Prostate gland (tissue), 2 donors: ENCODE data around the gene CRTC1.

Experiments
- POLR2A ChIP-seq: fragments of 450-650 bp; IDR thresholded peaks from one replicate; pipeline ENCODE4 v1.6.1; 2016; ENCODE audit warnings: antibody characterized with exemption, mild to moderate bottlenecking
- POLR2AphosphoS5 ChIP-seq: sonication (generic); formaldehyde crosslinking; IDR thresholded peaks from one replicate; pipeline ENCODE4 v1.6.1; 2017; ENCODE audit warnings: antibody characterized with exemption
- TF ChIP-seq, protein P1 (sequence below), 4 experiments: fragments of 200-600 bp in 2 of 4; fragments of 450-650 bp in 2 of 4; sonication (generic) in 2 of 4; IDR thresholded peaks; 1 replicate in 3 of 4; 2 replicates in 1 of 4; pipeline ENCODE4 v1.5.1; 2016 to 2019; ENCODE audit warnings: antibody characterized with exemption in 4 of 4, mild to moderate bottlenecking in 2 of 4, moderate library complexity in 2 of 4

DNA sequence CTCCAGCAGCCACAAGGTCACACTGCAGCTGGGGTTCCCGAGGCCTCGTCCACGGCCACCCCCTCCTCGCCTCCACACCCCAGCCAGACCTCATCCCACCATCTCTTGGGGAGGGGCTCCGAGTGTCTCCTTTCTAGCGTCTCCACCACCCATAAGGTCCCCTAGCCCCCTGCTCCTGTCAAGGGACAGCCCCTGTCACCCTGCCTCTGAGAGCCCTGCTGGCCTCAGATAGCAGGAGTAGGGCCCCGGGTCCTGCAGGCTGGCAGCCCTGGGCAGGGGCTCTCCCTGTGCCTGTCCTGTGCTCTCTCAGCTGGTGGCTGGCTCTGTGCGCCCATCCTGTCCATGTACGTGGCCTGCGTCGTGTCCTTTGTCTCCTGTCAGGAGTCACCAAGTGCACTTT is 90.6 kb downstream of the CRTC1 start:
- TF ChIP-seq, protein P1, sequence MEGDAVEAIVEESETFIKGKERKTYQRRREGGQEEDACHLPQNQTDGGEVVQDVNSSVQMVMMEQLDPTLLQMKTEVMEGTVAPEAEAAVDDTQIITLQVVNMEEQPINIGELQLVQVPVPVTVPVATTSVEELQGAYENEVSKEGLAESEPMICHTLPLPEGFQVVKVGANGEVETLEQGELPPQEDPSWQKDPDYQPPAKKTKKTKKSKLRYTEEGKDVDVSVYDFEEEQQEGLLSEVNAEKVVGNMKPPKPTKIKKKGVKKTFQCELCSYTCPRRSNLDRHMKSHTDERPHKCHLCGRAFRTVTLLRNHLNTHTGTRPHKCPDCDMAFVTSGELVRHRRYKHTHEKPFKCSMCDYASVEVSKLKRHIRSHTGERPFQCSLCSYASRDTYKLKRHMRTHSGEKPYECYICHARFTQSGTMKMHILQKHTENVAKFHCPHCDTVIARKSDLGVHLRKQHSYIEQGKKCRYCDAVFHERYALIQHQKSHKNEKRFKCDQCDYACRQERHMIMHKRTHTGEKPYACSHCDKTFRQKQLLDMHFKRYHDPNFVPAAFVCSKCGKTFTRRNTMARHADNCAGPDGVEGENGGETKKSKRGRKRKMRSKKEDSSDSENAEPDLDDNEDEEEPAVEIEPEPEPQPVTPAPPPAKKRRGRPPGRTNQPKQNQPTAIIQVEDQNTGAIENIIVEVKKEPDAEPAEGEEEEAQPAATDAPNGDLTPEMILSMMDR (IDR thresholded peaks at IDR 0.05): no peak
- TF ChIP-seq POLR2AphosphoS5 (no peak), POLR2A (no peak)
